SK-N-MC (cell line): ENCODE results near the gene TMEM191B.
"Not testable (repeated sequence)": the region's sequence is repeated elsewhere in the genome, so short reads cannot be mapped to it uniquely, and the experiment has no call there.

Experiments
- EZH2 ChIP-seq: fragments of 200-600 bp; sonication (generic); IDR thresholded peaks from one replicate; pipeline ENCODE4 v1.6.1; 2017; ENCODE audit warnings: antibody characterized with exemption
- POLR2AphosphoS5 ChIP-seq: IDR thresholded peaks from 2 replicates; pipeline ENCODE4 v1.6.1; 2012; ENCODE audit warnings: mild to moderate bottlenecking, low read depth, low read length, borderline replicate concordance

GRCh38 chr22:18534315-18534714 lies 6.7 kb downstream of the TMEM191B start:
- TF ChIP-seq EZH2, POLR2AphosphoS5: not testable (repeated sequence)
